IMR-90 (cell line): ENCODE data around the gene ABCA4. TPM values are rescaled to one million over a fixed set of nuclear protein-coding genes. Genes with fewer than 3 reads are reported as not detected.
A peak's percentile ranks its signal among the peaks of the same experiment; 100 is the strongest.

Experiments used
- ATAC-seq: fragments of 200-7000 bp; cut with Tn5 transposase; 2 replicates; pipeline ENCODE4 v1.9.1; 2020; ENCODE audit warnings: low read depth, mild to moderate bottlenecking, moderate library complexity
- BruUV-seq: library from RNA; stranded (reverse); fragments of 400-500 nt; replicated peaks from 2 replicates; lab custom pipeline; 2021; lab: Mats Ljungman, UMichigan
- CTCF ChIA-PET: fragments of 300-600 bp; formaldehyde crosslinking; extraction: SDS; loops from one replicate; lab custom pipeline; 2021; ENCODE audit warnings: antibody characterized with exemption; lab: Yijun Ruan, JAX
- POLR2A ChIA-PET: fragments of 300-600 bp; sonication (Branson Sonifier 250); formaldehyde crosslinking; loops from one replicate; lab custom pipeline; 2022; ENCODE audit warnings: antibody characterized with exemption; ENCODE audit not compliant: unreplicated experiment; lab: Charles Lee
- DNase-seq: peaks from one replicate; pipeline ENCODE4 v3.0.0; 2013
- H2AFZ ChIP-seq: replicated peaks from 2 replicates; pipeline ENCODE3; 2013; ENCODE audit warnings: low read length, mild to moderate bottlenecking; ENCODE audit not compliant: poor library complexity
- H2AK5ac ChIP-seq: 2 replicates; pipeline ENCODE4 v1.6.1; 2013; ENCODE audit warnings: low read depth, low read length, inconsistent platforms
- H2AK9ac ChIP-seq: replicated peaks from 2 replicates; pipeline ENCODE3; 2013; ENCODE audit warnings: mild to moderate bottlenecking, low read depth, low read length, moderate library complexity; ENCODE audit not compliant: poor library complexity
- H2BK120ac ChIP-seq: 2 replicates; pipeline ENCODE4 v1.6.1; 2013; ENCODE audit warnings: low read depth, low read length, inconsistent platforms
- H2BK15ac ChIP-seq: 3 replicates; pipeline ENCODE4 v1.6.1; 2013; ENCODE audit warnings: low read depth, low read length, inconsistent platforms
- H2BK20ac ChIP-seq: 2 replicates; pipeline ENCODE4 v1.6.1; 2013; ENCODE audit warnings: low read depth, mild to moderate bottlenecking, inconsistent platforms, low read length, moderate library complexity
- H2BK5ac ChIP-seq: 2 replicates; pipeline ENCODE4 v1.6.1; 2013; ENCODE audit warnings: mild to moderate bottlenecking, low read depth, low read length, inconsistent platforms; ENCODE audit not compliant: poor library complexity, severe bottlenecking
- H3K14ac ChIP-seq: replicated peaks from 2 replicates; pipeline ENCODE4 v1.6.1; 2013; ENCODE audit warnings: low read depth, low read length, inconsistent platforms
- H3K18ac ChIP-seq: 2 replicates; pipeline ENCODE4 v1.6.1; 2013; ENCODE audit warnings: low read depth, low read length, control low read depth
- H3K23ac ChIP-seq: 2 replicates; pipeline ENCODE4 v1.6.1; 2013; ENCODE audit warnings: low read depth, low read length, inconsistent platforms
- H3K27ac ChIP-seq: 2 replicates; pipeline ENCODE4 v1.5.1; 2013; ENCODE audit warnings: mild to moderate bottlenecking, control low read depth, low read length; ENCODE audit not compliant: insufficient read depth
- H3K27me3 ChIP-seq: 2 replicates; pipeline ENCODE4 v1.6.1; 2013; ENCODE audit warnings: low read length; ENCODE audit not compliant: control insufficient read depth, insufficient read depth
- H3K36me3 ChIP-seq: 2 replicates; pipeline ENCODE4 v1.6.1; 2013; ENCODE audit warnings: low read length, mixed read lengths; ENCODE audit not compliant: control insufficient read depth, insufficient read depth
- H3K4ac ChIP-seq: 2 replicates; pipeline ENCODE4 v1.6.1; 2013; ENCODE audit warnings: low read depth, low read length, inconsistent platforms
- H3K4me1 ChIP-seq: 2 replicates; pipeline ENCODE4 v1.6.1; 2013; ENCODE audit warnings: low read length, mixed read lengths; ENCODE audit not compliant: control insufficient read depth, insufficient read depth
- H3K4me2 ChIP-seq: 2 replicates; pipeline ENCODE4 v1.6.1; 2013; ENCODE audit warnings: low read depth, mild to moderate bottlenecking, control low read depth, low read length, moderate library complexity
- H3K4me3 ChIP-seq: 2 replicates; pipeline ENCODE4 v1.5.1; 2013; ENCODE audit warnings: low read depth, mild to moderate bottlenecking, control low read depth, low read length, moderate library complexity; ENCODE audit not compliant: insufficient read depth
- H3K56ac ChIP-seq: 2 replicates; pipeline ENCODE4 v1.6.1; 2013; ENCODE audit warnings: low read length, inconsistent platforms; ENCODE audit not compliant: insufficient read depth; ENCODE audit errors: extremely low read depth
- H3K79me1 ChIP-seq, 2 experiments: 2 replicates each; pipeline ENCODE4 v1.6.1; 2013; ENCODE audit warnings: low read length in 2 of 2, inconsistent platforms in 1 of 2, low read depth in 1 of 2
- H3K9ac ChIP-seq: 2 replicates; pipeline ENCODE4 v1.6.1; 2013; ENCODE audit warnings: low read depth, low read length, control low read depth
- H3K9me1 ChIP-seq: 2 replicates; pipeline ENCODE4 v1.6.1; 2013; ENCODE audit warnings: low read length, inconsistent platforms; ENCODE audit not compliant: insufficient read depth
- H3K9me3 ChIP-seq: 2 replicates; pipeline ENCODE4 v1.6.1; 2013; ENCODE audit warnings: low read length; ENCODE audit not compliant: control insufficient read depth, insufficient read depth
- H4K20me1 ChIP-seq: 2 replicates; pipeline ENCODE4 v1.6.1; 2013; ENCODE audit warnings: low read length, inconsistent platforms; ENCODE audit not compliant: insufficient read depth
- H4K5ac ChIP-seq: 2 replicates; pipeline ENCODE4 v1.6.1; 2013; ENCODE audit warnings: mild to moderate bottlenecking, low read depth, low read length, control low read depth
- H4K8ac ChIP-seq, 2 experiments: 2 replicates each; pipeline ENCODE4 v1.6.1; 2013; ENCODE audit warnings: low read depth in 2 of 2, low read length in 2 of 2, control low read depth in 1 of 2, inconsistent platforms in 1 of 2
- H4K91ac ChIP-seq: 2 replicates; pipeline ENCODE4 v1.6.1; 2013; ENCODE audit warnings: low read depth, low read length, inconsistent platforms; ENCODE audit not compliant: insufficient read depth
- BHLHE40 ChIP-seq: fragments of 150-350 bp; IDR thresholded peaks from 2 replicates; pipeline ENCODE4 v1.6.1; 2016; ENCODE audit warnings: mild to moderate bottlenecking, low read depth, low read length
- CHD1 ChIP-seq: IDR thresholded peaks from 2 replicates; pipeline ENCODE4 v1.6.1; 2012; ENCODE audit warnings: low read depth, low read length, improper control_type of control experiment
- FOS ChIP-seq: fragments of 150-350 bp; IDR thresholded peaks from 2 replicates; pipeline ENCODE4 v1.6.1; 2016; ENCODE audit warnings: low read depth, low read length
- MAFK ChIP-seq: IDR thresholded peaks from 2 replicates; pipeline ENCODE4 v1.6.1; 2012; ENCODE audit warnings: low read depth, low read length, improper control_type of control experiment
- MAZ ChIP-seq: IDR thresholded peaks from 2 replicates; pipeline ENCODE4 v1.6.1; 2012; ENCODE audit warnings: low read depth, mild to moderate bottlenecking, low read length, improper control_type of control experiment, moderate library complexity, borderline replicate concordance
- MXI1 ChIP-seq: IDR thresholded peaks from 2 replicates; pipeline ENCODE4 v1.6.1; 2012; ENCODE audit warnings: low read depth, mild to moderate bottlenecking, low read length, moderate library complexity, borderline replicate concordance
- NFE2L2 ChIP-seq: fragments of 150-350 bp; IDR thresholded peaks from 2 replicates; pipeline ENCODE4 v1.6.1; 2016; ENCODE audit warnings: low read depth, mild to moderate bottlenecking, low read length
- POLR2A ChIP-seq: IDR thresholded peaks from 2 replicates; pipeline ENCODE4 v1.6.1; 2012; ENCODE audit warnings: mild to moderate bottlenecking, low read depth, low read length
- RAD21 ChIP-seq: IDR thresholded peaks from 2 replicates; pipeline ENCODE4 v1.6.1; 2012; ENCODE audit warnings: low read length, improper control_type of control experiment
- RCOR1 ChIP-seq: IDR thresholded peaks from 2 replicates; pipeline ENCODE4 v1.6.1; 2012; ENCODE audit warnings: mild to moderate bottlenecking, low read length, improper control_type of control experiment; ENCODE audit not compliant: insufficient replicate concordance
- RFX5 ChIP-seq: IDR thresholded peaks from 2 replicates; pipeline ENCODE4 v1.8.0; 2012; ENCODE audit warnings: low read depth, mild to moderate bottlenecking, low read length, moderate library complexity
- WGBS, 2 experiments: methylation state at CpG; one replicate each; pipeline versions ENCODE4 v1.1.5 to v1.1.7; 2013; ENCODE audit warnings: missing lambda C conversion rate in 2 of 2; ENCODE audit not compliant: insufficient read length in 1 of 2; ENCODE audit errors: extremely low coverage in 2 of 2; 5-methylcytosine and 5-hydroxymethylcytosine counted together
- dilution Hi-C: fragments of 300-500 bp; cut with HindIII; formaldehyde crosslinking; loops from one replicate; pipeline ENCODE4 v1.14.3; 2018; ENCODE audit warnings: low sequenced_read_pairs; ENCODE audit not compliant: unreplicated experiment
- in situ Hi-C: fragments of 300-500 bp; cut with MboI; formaldehyde crosslinking; loops from 3 replicates; pipeline ENCODE4 v1.14.3; 2019; ENCODE audit warnings: low sequenced_read_pairs, inconsistent platforms, mixed read lengths
- intact Hi-C: fragments of 100-400 bp; cut with micrococcal nuclease; formaldehyde crosslinking; loops from 2 replicates; pipeline ENCODE4 v1.10.0; 2022
- polyA plus RNA-seq, 3 experiments: library from polyadenylated mRNA; depleted of rRNA; stranded (reverse); fragments of >200 nt; gene quantifications; 2 replicates each; pipeline ENCODE4 v1.2.3, GENCODE V29; 2012; ENCODE audit warnings: low replicate concordance in 1 of 3
- total RNA-seq: library from RNA; depleted of rRNA; stranded (reverse); fragments of >200 nt; gene quantifications from 2 replicates; pipeline ENCODE4 v1.2.3, GENCODE V29; 2012
- TF ChIP-seq, protein P1 (sequence below): conservative IDR thresholded peaks from 2 replicates; pipeline ENCODE4 v1.5.1; 2012; ENCODE audit warnings: mild to moderate bottlenecking, low read depth, low read length, improper control_type of control experiment
- TF ChIP-seq, protein P2 (sequence below): fragments of 150-350 bp; IDR thresholded peaks from 2 replicates; pipeline ENCODE4 v1.6.1; 2016; ENCODE audit warnings: low read depth, mild to moderate bottlenecking, low read length, moderate library complexity, borderline replicate concordance

The ABCA4 gene
- total and polyA plus RNA-seq, 2 of the 4 experiments (the other 2 are of a cell fraction): under 0.01 to 0.36 TPM

DNA sequence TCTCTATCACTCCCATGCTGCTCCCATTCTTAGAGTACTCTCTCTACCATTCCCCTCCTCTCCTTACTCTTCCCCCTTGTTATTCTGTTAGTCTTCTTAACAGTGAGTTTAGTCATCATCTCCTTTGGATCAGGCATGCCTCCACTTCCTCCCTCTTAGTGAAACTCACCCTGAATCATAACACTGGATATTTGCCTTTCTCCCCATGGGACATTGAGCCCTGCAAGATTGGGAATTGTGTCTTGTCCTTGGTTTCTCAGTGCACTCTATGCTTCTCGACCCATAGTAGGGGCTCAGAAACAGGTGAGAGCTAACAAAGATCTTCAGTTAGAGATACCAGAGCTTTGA lies 143.4 kb downstream of the ABCA4 start:
- peak; percentile 74 for ATAC-seq
- H3K18ac ChIP-seq: peak overlapping the region; percentile 24; the same call in 1 of the 2 replicates
- no peak overlapping the region for H4K91ac ChIP-seq
- no peak overlapping the region for H3K4me3 ChIP-seq
- H2BK15ac ChIP-seq: 0 out of 3 replicates have a peak overlapping the region, but pooled peaks have one; percentile 12
- intact Hi-C loops (loop anchor here (1.0 kb wide), 1 partner anchor 8 kb away; no protein-coding TSS in a partner anchor), dilution Hi-C loops (no loop called here), in situ Hi-C loops (no loop called here)
- H2BK20ac ChIP-seq: peak overlapping the region; percentile 69; the same call in 1 of the 2 replicates
- TF ChIP-seq MAZ: no peak
- TF ChIP-seq, protein P1, sequence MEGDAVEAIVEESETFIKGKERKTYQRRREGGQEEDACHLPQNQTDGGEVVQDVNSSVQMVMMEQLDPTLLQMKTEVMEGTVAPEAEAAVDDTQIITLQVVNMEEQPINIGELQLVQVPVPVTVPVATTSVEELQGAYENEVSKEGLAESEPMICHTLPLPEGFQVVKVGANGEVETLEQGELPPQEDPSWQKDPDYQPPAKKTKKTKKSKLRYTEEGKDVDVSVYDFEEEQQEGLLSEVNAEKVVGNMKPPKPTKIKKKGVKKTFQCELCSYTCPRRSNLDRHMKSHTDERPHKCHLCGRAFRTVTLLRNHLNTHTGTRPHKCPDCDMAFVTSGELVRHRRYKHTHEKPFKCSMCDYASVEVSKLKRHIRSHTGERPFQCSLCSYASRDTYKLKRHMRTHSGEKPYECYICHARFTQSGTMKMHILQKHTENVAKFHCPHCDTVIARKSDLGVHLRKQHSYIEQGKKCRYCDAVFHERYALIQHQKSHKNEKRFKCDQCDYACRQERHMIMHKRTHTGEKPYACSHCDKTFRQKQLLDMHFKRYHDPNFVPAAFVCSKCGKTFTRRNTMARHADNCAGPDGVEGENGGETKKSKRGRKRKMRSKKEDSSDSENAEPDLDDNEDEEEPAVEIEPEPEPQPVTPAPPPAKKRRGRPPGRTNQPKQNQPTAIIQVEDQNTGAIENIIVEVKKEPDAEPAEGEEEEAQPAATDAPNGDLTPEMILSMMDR: no peak
- TF ChIP-seq MXI1: no peak
- no peak for TF ChIP-seq BHLHE40
- no peak for TF ChIP-seq CHD1
- no peak for TF ChIP-seq RFX5
- no peak for TF ChIP-seq RAD21
- TF ChIP-seq, protein P2, sequence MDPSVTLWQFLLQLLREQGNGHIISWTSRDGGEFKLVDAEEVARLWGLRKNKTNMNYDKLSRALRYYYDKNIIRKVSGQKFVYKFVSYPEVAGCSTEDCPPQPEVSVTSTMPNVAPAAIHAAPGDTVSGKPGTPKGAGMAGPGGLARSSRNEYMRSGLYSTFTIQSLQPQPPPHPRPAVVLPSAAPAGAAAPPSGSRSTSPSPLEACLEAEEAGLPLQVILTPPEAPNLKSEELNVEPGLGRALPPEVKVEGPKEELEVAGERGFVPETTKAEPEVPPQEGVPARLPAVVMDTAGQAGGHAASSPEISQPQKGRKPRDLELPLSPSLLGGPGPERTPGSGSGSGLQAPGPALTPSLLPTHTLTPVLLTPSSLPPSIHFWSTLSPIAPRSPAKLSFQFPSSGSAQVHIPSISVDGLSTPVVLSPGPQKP: no peak
- TF ChIP-seq MAFK: no peak
- TF ChIP-seq NFE2L2: no peak
- no peak for TF ChIP-seq RCOR1
- TF ChIP-seq FOS: no peak
- no peak for TF ChIP-seq POLR2A
- no peak overlapping the region for H2AFZ ChIP-seq
- peaks cover 7% of the 10 kb centered on the region; the same call in 1 of the 2 replicates for H3K9me1 ChIP-seq
- H3K9ac ChIP-seq: no peak overlapping the region
- H3K36me3 ChIP-seq: no peaks in the 10 kb centered on the region
- no CpG with 5 or more reads among the region's 1 CpG for WGBS, 2 experiments
- no peaks in the 10 kb centered on the region for H3K9me3 ChIP-seq
- H2AK9ac ChIP-seq: no peak overlapping the region
- ChIA-PET POLR2A (no interaction called here), CTCF (interaction anchor here (0.6 kb wide), 2 partner anchors 16 to 358 kb away, joined by 3 read pairs; no protein-coding TSS in a partner anchor)
- no peak overlapping the region for H2AK5ac ChIP-seq
- peak overlapping the region; percentile 25; the same call in 1 of the 2 replicates for H3K14ac ChIP-seq
- no peak overlapping the region for H2BK120ac ChIP-seq
- peak overlapping the region; percentile 31; the same call in 1 of the 2 replicates for H3K4me2 ChIP-seq
- no peak overlapping the region; the same call in 1 of the 2 replicates for H4K5ac ChIP-seq
- peak; percentile 78 for DNase-seq
- no TSS peak for BruUV-seq
- no peak overlapping the region for H3K23ac ChIP-seq
- H2BK5ac ChIP-seq: peak overlapping the region; percentile 48
- H3K79me1 ChIP-seq: no peaks in the 10 kb centered on the region
- H3K27me3 ChIP-seq: no peaks in the 10 kb centered on the region; the same call in 1 of the 2 replicates
- no peak overlapping the region for H4K8ac ChIP-seq
- no peak overlapping the region for H3K27ac ChIP-seq
- no peak overlapping the region for H3K56ac ChIP-seq
- H3K4me1 ChIP-seq: peaks cover 22% of the 10 kb centered on the region
- no peak overlapping the region for H3K4ac ChIP-seq
- no peaks in the 10 kb centered on the region for H4K20me1 ChIP-seq
